PC-9 (cell line): ENCODE data around the gene SHC2.

ENCODE experiments used
- CTCF ChIP-seq: fragments of 200-600 bp; sonication (generic); conservative IDR thresholded peaks from 2 replicates; pipeline ENCODE4 v1.6.1; 2017; ENCODE audit warnings: mixed run types, antibody characterized with exemption, mild to moderate bottlenecking, moderate library complexity
- EZH2 ChIP-seq: fragments of 200-600 bp; sonication (generic); IDR thresholded peaks from 2 replicates; pipeline ENCODE4 v1.8.0; 2017; ENCODE audit warnings: antibody characterized with exemption, low read depth

- TF ChIP-seq EZH2 (no peak), CTCF (no peak)
Measured at GRCh38 chr19:366951-367350, 93.9 kb downstream of the SHC2 start.
